ENCODE measurements around the gene TEDC2. TPM values are rescaled to one million over a fixed set of nuclear protein-coding genes. Genes with fewer than 3 reads are reported as not detected.

TEDC2 gene
- total RNA-seq, 1 donor from 2014 or later = 12.0 TPM

DNA sequence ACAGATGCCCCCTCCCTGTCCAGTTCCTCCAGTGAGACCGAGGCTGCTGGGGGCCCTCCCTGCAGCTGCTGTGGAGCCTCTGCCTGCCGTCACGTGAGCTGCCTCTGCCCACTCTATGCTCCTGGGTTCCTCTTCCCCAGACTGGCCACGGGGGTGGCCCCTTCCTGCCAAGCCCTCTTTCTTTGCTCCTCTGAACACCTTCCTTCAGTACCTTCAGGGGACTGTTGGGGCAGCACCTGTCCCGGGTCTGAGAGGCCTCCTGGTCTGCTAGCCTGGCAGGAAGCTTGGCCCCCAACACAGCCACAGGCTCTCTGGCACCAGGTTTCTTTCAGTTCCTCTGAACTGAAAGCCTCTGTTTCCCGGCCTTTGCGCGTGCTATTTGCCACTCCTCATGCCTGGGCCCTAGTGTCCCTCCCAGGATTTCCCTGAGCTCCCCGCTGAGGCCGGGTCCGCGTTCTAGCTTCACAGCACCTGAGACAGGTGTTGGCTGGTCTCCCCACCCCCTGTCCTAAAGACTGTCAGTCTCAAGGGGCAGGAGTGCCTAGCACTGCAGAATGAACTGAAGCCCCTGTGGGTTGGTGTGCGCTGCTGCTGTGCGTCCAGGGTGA, 47.2 kb downstream of the TEDC2 start:
- no peak for DNase-seq (ENCODE audit: low read depth)
- TF ChIP-seq, protein P1, sequence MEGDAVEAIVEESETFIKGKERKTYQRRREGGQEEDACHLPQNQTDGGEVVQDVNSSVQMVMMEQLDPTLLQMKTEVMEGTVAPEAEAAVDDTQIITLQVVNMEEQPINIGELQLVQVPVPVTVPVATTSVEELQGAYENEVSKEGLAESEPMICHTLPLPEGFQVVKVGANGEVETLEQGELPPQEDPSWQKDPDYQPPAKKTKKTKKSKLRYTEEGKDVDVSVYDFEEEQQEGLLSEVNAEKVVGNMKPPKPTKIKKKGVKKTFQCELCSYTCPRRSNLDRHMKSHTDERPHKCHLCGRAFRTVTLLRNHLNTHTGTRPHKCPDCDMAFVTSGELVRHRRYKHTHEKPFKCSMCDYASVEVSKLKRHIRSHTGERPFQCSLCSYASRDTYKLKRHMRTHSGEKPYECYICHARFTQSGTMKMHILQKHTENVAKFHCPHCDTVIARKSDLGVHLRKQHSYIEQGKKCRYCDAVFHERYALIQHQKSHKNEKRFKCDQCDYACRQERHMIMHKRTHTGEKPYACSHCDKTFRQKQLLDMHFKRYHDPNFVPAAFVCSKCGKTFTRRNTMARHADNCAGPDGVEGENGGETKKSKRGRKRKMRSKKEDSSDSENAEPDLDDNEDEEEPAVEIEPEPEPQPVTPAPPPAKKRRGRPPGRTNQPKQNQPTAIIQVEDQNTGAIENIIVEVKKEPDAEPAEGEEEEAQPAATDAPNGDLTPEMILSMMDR (IDR thresholded peaks at IDR 0.05; ENCODE audit: insufficient read depth, low read length, poor library complexity, severe bottlenecking) = no peak
- H3K27me3 ChIP-seq (ENCODE audit: control insufficient read depth, insufficient read depth, low read length) = no peaks in the 10 kb centered on the region
- H3K36me3 ChIP-seq (ENCODE audit: control insufficient read depth, insufficient read depth, low read length) = no peaks in the 10 kb centered on the region
- no peak overlapping the region for H3K4me3 ChIP-seq (ENCODE audit: low read depth, low read length)

DNA sequence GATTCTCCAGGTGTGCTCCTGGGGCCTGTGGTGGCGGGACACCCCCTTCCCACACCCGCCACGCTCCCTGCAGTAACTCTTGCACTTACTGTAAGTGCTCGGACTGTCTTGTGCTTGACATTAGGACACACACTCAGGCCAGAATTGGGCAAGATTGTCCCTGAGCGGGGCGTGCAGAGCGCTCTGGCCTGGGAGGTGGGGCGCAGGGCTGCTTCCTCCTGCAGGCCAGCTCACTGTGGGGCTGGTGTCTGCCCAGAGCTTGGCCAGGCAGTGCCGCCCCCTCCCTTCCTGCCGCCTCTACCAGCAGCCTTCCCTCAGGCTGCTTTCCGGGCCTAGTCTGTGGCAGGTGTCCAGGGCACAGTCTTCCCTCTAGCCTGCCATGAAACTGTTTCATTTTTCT, 47.8 kb downstream of the TEDC2 start:
- Histone ChIP-seq H3K27me3 (ENCODE audit: control insufficient read depth, insufficient read depth, low read length) (no peaks in the 10 kb centered on the region), H3K36me3 (ENCODE audit: control insufficient read depth, insufficient read depth, low read length) (no peaks in the 10 kb centered on the region), H3K4me3 (ENCODE audit: low read depth, low read length) (no peak overlapping the region)
- TF ChIP-seq, protein P1 (IDR thresholded peaks at IDR 0.05; ENCODE audit: insufficient read depth, low read length, poor library complexity, severe bottlenecking) = no peak
- no peak for DNase-seq (ENCODE audit: low read depth)

DNA sequence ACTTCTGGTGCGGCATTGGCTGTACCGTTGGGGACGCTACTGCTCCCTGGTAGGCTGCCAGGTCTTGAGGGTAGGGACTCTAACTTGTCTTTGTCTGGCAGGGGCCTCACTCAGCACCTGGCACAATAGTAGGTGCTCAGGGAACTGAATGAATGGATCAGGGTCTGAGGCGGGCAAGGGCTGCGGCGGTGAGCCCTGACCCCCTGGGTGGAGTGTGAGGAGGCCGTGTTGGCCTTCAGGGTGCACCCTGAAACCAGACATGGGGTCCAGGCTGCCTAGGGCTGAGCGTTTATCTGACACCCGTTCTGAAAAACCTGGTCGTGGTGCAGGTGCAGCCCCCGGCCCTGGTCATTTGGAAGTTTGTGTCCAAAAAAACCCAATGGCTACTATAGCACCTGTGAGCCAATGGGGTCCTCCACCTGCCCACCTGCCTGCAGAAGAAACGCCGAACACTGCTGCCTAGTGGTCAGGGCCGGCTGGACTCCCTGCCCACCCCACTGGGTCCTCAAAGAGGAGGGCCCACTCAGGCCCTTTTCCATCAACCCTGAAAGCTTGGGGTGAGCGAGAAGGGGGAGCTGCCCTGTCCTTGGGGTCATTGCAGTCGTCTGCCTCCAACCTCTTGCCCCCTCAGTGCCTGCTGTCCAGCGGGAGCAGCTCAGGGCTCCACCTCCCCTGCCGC, 49.0 kb downstream of the TEDC2 start:
- Histone ChIP-seq H3K27me3 (ENCODE audit: control insufficient read depth, insufficient read depth, low read length) (no peaks in the 10 kb centered on the region), H3K36me3 (ENCODE audit: control insufficient read depth, insufficient read depth, low read length) (no peaks in the 10 kb centered on the region), H3K4me3 (ENCODE audit: low read depth, low read length) (no peak overlapping the region)
- TF ChIP-seq, protein P1 (IDR thresholded peaks at IDR 0.05; ENCODE audit: insufficient read depth, low read length, poor library complexity, severe bottlenecking) = no peak
- no peak for DNase-seq (ENCODE audit: low read depth)

DNA sequence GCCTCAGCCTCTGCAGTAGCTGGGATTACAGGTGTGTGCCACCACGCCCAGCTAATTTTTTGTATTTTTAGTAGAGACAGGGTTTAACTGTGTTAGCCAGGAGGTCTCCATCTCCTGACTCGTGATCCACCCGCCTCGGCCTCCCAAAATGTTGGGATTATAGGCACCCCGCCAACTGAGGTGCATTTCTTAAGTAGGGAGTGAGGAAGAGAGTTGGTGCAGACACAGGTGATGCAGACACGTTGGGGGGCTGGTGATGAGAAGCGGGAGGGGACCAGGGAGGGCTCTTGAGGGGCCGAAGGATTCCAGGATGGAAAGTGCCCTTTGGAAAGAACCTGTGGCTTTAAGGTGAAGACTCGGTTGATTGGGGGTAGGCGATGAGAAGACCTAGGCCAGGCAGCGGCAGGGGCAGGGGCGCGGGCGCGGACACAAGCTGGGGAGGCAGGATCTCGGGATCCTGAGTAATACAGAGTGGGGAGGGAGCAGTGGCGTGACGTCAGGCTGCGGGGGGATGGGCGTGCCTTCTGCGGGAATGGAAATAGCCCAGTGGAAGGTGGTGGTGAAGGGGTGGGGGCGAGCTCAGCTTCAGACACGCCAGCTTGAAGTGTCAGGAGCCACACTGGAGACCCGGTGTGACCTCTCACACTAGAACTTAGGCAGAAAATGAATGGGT, 51.4 kb downstream of the TEDC2 start:
- no peak for DNase-seq (ENCODE audit: low read depth)
- Histone ChIP-seq H3K4me3 (ENCODE audit: low read depth, low read length) (no peak overlapping the region), H3K36me3 (ENCODE audit: control insufficient read depth, insufficient read depth, low read length) (no peaks in the 10 kb centered on the region), H3K27me3 (ENCODE audit: control insufficient read depth, insufficient read depth, low read length) (no peaks in the 10 kb centered on the region)
- TF ChIP-seq, protein P1 (IDR thresholded peaks at IDR 0.05; ENCODE audit: insufficient read depth, low read length, poor library complexity, severe bottlenecking) = no peak

DNA sequence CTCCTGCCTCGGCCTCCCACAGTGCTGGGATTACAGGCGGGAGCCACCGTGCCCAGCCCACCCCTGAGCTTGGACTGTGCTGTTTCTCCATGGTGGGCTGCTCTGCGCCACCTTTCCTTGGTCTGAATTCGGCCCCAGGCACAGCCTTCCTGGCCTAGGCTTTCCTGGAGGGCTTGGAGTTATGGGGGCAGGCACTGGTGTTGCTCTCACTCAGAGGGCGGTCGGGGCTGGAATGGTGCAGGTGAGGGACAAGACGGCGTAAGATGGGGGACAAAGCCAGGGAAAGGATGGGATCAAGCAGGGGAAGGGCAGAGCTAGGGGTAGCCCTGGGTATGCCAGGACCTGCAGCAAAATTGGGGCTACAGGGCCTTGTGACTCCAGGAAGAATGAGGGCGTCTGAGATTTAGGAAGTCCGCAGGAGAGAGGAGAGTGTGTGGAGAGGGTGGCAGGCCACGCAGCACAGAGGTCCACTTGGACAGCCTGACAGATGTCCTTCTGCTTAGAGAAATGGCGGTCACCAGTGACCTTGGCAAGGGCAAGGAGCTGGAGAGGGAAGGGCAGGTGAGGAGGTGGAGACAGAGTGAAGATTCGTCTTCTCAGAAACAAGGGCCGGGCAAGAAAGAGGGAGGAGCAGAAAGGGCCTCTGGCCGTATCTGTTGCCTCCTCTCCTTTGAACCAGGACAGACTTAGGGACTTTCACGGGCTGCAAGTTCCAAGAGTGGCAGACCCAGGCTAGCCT, 52.3 kb downstream of the TEDC2 start:
- H3K4me3 ChIP-seq (ENCODE audit: low read depth, low read length) = no peak overlapping the region
- no peak for DNase-seq (ENCODE audit: low read depth)
- TF ChIP-seq, protein P1 (IDR thresholded peaks at IDR 0.05; ENCODE audit: insufficient read depth, low read length, poor library complexity, severe bottlenecking) = no peak

More for the DNA sequence above, 52.3 kb downstream of the TEDC2 start:
- Histone ChIP-seq H3K36me3 (ENCODE audit: control insufficient read depth, insufficient read depth, low read length) (no peaks in the 10 kb centered on the region), H3K27me3 (ENCODE audit: control insufficient read depth, insufficient read depth, low read length) (no peaks in the 10 kb centered on the region)
